Sigmoid colon (tissue), 4 donors: Measurements from ENCODE around the gene OSER1.

Source experiments
- CTCF ChIP-seq, 4 experiments: fragments of 450-650 bp in 3 of 4; fragments of 200-600 bp in 1 of 4; IDR thresholded peaks; one replicate each; pipeline ENCODE4 v1.5.1; 2016 to 2019; ENCODE audit warnings: antibody characterized with exemption in 4 of 4, mild to moderate bottlenecking in 3 of 4, moderate library complexity in 2 of 4
- EP300 ChIP-seq, 4 donors: sonication (generic); formaldehyde crosslinking; IDR thresholded peaks; one replicate each; pipeline ENCODE4 v1.6.1; 2017; ENCODE audit warnings: antibody characterized with exemption in 4 of 4
- POLR2AphosphoS5 ChIP-seq, 4 donors: sonication (generic); formaldehyde crosslinking; IDR thresholded peaks; one replicate each; pipeline ENCODE4 v1.6.1; 2017; ENCODE audit warnings: antibody characterized with exemption in 4 of 4

DNA sequence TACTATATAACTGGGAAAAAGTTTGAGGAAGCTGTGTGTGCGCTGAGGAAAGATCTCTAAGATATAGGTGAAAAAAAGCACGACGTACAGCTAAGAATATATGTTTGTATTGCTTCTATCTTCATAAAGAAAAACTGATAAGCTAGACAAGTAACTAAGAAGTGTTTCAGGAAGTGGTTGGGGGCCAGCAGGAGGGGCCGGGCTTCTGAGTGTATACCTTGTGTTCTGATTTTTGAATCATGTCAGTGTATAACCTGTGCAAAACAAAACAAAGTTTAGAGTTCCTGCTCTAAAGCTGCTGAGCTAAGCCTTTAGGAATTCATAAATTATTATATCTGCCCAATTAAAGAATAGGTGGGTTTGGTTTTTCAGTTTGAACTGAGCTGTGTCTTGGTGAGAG is 7.9 kb upstream of the OSER1 start:
- TF ChIP-seq EP300 (IDR thresholded peaks at IDR 0.05): no peak
- no peak for TF ChIP-seq CTCF (IDR thresholded peaks at IDR 0.05)
- TF ChIP-seq POLR2AphosphoS5 (IDR thresholded peaks at IDR 0.05): no peak
